DMS53 (cell line): ENCODE results near the gene FZD2.
"Not testable (repeated sequence)": the region's sequence is repeated elsewhere in the genome, so short reads cannot be mapped to it uniquely, and the experiment has no call there.

Experiments
- DNase-seq: peaks from one replicate; lab custom pipeline; 2025; lab: John Stamatoyannopoulos, UW

FZD2 gene

GRCh38 chr17:44546671-44547606, 10.3 kb upstream of the FZD2 start:
- no peak for DNase-seq

GRCh38 chr17:44547625-44548267, 9.5 kb upstream of the FZD2 start:
- no peak for DNase-seq

- DNase-seq: no peak
These were observed 8.7 kb upstream of the FZD2 start for GRCh38 chr17:44548376-44549230.

GRCh38 chr17:44549686-44550085, 7.6 kb upstream of the FZD2 start:
- DNase-seq: no peak

- no peak for DNase-seq
These were observed 4.9 kb upstream of the FZD2 start for GRCh38 chr17:44552361-44552760.

- peak; percentile 20 for DNase-seq
These were observed 2.2 kb upstream of the FZD2 start for GRCh38 chr17:44555099-44555498.

- peak; percentile 43 for DNase-seq
These were observed 985 bp upstream of the FZD2 start for GRCh38 chr17:44556166-44556831.

GRCh38 chr17:44557651-44558285, 484 bp downstream of the FZD2 start:
- peak; percentile 70 for DNase-seq

GRCh38 chr17:44558334-44558709, 1.0 kb downstream of the FZD2 start:
- no peak for DNase-seq

GRCh38 chr17:44558710-44559633, 1.7 kb downstream of the FZD2 start:
- DNase-seq: no peak

GRCh38 chr17:44559634-44560554, 2.6 kb downstream of the FZD2 start:
- DNase-seq: no peak

- DNase-seq: no peak
These were observed 3.9 kb downstream of the FZD2 start for GRCh38 chr17:44561237-44561623.

- DNase-seq: no peak
These were observed 7.1 kb downstream of the FZD2 start for GRCh38 chr17:44564429-44564828.

- DNase-seq: peak; percentile 37
These were observed 8.7 kb downstream of the FZD2 start for GRCh38 chr17:44565866-44566443.

GRCh38 chr17:44568311-44568944, 11.1 kb downstream of the FZD2 start:
- not testable (repeated sequence) for DNase-seq

GRCh38 chr17:44568945-44569858, 11.9 kb downstream of the FZD2 start:
- peak; percentile 63 for DNase-seq

GRCh38 chr17:44572801-44573200, 15.5 kb downstream of the FZD2 start:
- no peak for DNase-seq
